H1 (cell line): ENCODE results near the gene TNFRSF14. TPM values are rescaled to one million over a fixed set of nuclear protein-coding genes. Genes with fewer than 3 reads are reported as not detected.

Experiments
- CTCF ChIA-PET: fragments of 300-600 bp; sonication (Branson Sonifier 250); formaldehyde crosslinking; loops from one replicate; lab custom pipeline; 2021; ENCODE audit not compliant: partially characterized antibody; lab: Charles Lee
- POLR2A ChIA-PET: fragments of 300-600 bp; sonication (Branson Sonifier 250); formaldehyde crosslinking; loops from one replicate; lab custom pipeline; 2021; ENCODE audit warnings: inconsistent platforms; ENCODE audit not compliant: partially characterized antibody; lab: Charles Lee
- DNase-seq, 2 experiments: peaks; one replicate each; pipeline versions ENCODE4 v3.0.0 to v3.0.0-alpha.2; 2010 to 2022; ENCODE audit warnings: low spot score in 2 of 2, low read depth in 1 of 2, mixed read lengths in 1 of 2
- FAIRE-seq: peaks from 2 replicates; lab custom pipeline; 2011; peaks lifted over from hg19 to GRCh38; lab: Jason Lieb, UNC
- H2AFZ ChIP-seq: 2 replicates; pipeline ENCODE4 v1.8.1; 2012; ENCODE audit warnings: low read length, inconsistent platforms
- H2AK5ac ChIP-seq: 2 replicates; pipeline ENCODE4 v1.6.1; 2013; ENCODE audit warnings: low read depth, low read length
- H2BK120ac ChIP-seq: replicated peaks from 2 replicates; pipeline ENCODE3; 2013; ENCODE audit warnings: low read depth, low read length, inconsistent platforms
- H2BK12ac ChIP-seq: 2 replicates; pipeline ENCODE4 v1.6.1; 2013; ENCODE audit warnings: low read depth, low read length
- H2BK15ac ChIP-seq: 2 replicates; pipeline ENCODE4 v1.6.1; 2013; ENCODE audit warnings: low read length
- H2BK20ac ChIP-seq: 2 replicates; pipeline ENCODE4 v1.6.1; 2013; ENCODE audit warnings: low read length
- H2BK5ac ChIP-seq: 2 replicates; pipeline ENCODE4 v1.6.1; 2013; ENCODE audit warnings: low read depth, low read length
- H3K14ac ChIP-seq: 2 replicates; pipeline ENCODE4 v1.6.1; 2013; ENCODE audit warnings: inconsistent platforms; ENCODE audit not compliant: insufficient read length
- H3K18ac ChIP-seq: 2 replicates; pipeline ENCODE4 v1.6.1; 2013; ENCODE audit warnings: low read length; ENCODE audit errors: extremely low read depth
- H3K23ac ChIP-seq: 2 replicates; pipeline ENCODE4 v1.6.1; 2013; ENCODE audit warnings: inconsistent platforms; ENCODE audit not compliant: insufficient read length
- H3K23me2 ChIP-seq: 2 replicates; pipeline ENCODE4 v1.6.1; 2013; ENCODE audit warnings: low read depth, low read length
- H3K27ac ChIP-seq: 2 replicates; pipeline ENCODE4 v1.6.1; 2011; ENCODE audit warnings: low read depth, low read length, inconsistent platforms
- H3K27me3 ChIP-seq, 4 experiments: replicated peaks in 1 of 4; 1 replicate in 1 of 4; 2 replicates in 3 of 4; pipeline versions ENCODE4 v1.6.1 to v1.8.1; 2011 to 2013; ENCODE audit warnings: low read length in 3 of 4, mild to moderate bottlenecking in 3 of 4, inconsistent platforms in 2 of 4, mixed read lengths in 2 of 4, moderate library complexity in 1 of 4; ENCODE audit not compliant: control insufficient read depth in 3 of 4, insufficient read depth in 3 of 4; ENCODE audit errors: extremely low read depth in 1 of 4
- H3K36me3 ChIP-seq, 4 experiments: 2 replicates each; pipeline versions ENCODE4 v1.6.1 to v1.8.1; 2011 to 2013; ENCODE audit warnings: mild to moderate bottlenecking in 4 of 4, low read length in 3 of 4, moderate library complexity in 2 of 4, control low read depth in 1 of 4, inconsistent platforms in 1 of 4; ENCODE audit not compliant: insufficient read depth in 4 of 4, control insufficient read depth in 2 of 4
- H3K4ac ChIP-seq: replicated peaks from 2 replicates; pipeline ENCODE3; 2013; ENCODE audit warnings: low read length, low read depth, mixed read lengths, inconsistent platforms; ENCODE audit not compliant: insufficient read length
- H3K4me1 ChIP-seq, 4 experiments: replicated peaks in 1 of 4; 1 replicate in 1 of 4; 2 replicates in 3 of 4; pipeline versions ENCODE4 v1.6.1 to v1.8.1; 2011 to 2013; ENCODE audit warnings: low read length in 3 of 4, inconsistent platforms in 2 of 4, mixed read lengths in 1 of 4; ENCODE audit not compliant: insufficient read depth in 4 of 4, control insufficient read depth in 3 of 4
- H3K4me2 ChIP-seq, 2 experiments: 2 replicates each; pipeline versions ENCODE4 v1.6.1 to v1.8.1; 2011 to 2013; ENCODE audit warnings: low read depth in 2 of 2, low read length in 2 of 2, control low read depth in 1 of 2, inconsistent platforms in 1 of 2, mild to moderate bottlenecking in 1 of 2; ENCODE audit not compliant: insufficient read depth in 1 of 2
- H3K4me3 ChIP-seq, 4 experiments: fragments of 200-600, 300-600 bp in 1 of 4; sonication (generic), shearing (Covaris generic), sonication (Bioruptor Twin) in 1 of 4; 2 replicates each; pipeline versions ENCODE4 v1.5.1 to v1.8.1; 2011 to 2016; ENCODE audit warnings: low read length in 4 of 4, low read depth in 3 of 4, control low read depth in 2 of 4, inconsistent platforms in 2 of 4, mild to moderate bottlenecking in 2 of 4, mixed read lengths in 1 of 4, moderate library complexity in 1 of 4; ENCODE audit not compliant: insufficient read depth in 2 of 4; ENCODE audit errors: extremely low read depth in 1 of 4
- H3K56ac ChIP-seq: replicated peaks from 2 replicates; pipeline ENCODE3; 2013; ENCODE audit warnings: low read depth, mild to moderate bottlenecking, mixed read lengths, low read length, inconsistent platforms; ENCODE audit not compliant: insufficient read length
- H3K79me1 ChIP-seq: 2 replicates; pipeline ENCODE4 v1.6.1; 2013; ENCODE audit warnings: low read depth, low read length, control low read depth
- H3K79me2 ChIP-seq, 2 experiments: 2 replicates each; pipeline versions ENCODE4 v1.6.1 to v1.8.1; 2012 to 2013; ENCODE audit warnings: low read length in 2 of 2, mild to moderate bottlenecking in 2 of 2, inconsistent platforms in 1 of 2; ENCODE audit not compliant: insufficient read depth in 2 of 2, control insufficient read depth in 1 of 2
- H3K9ac ChIP-seq, 4 experiments: replicated peaks in 1 of 4; 1 replicate in 1 of 4; 2 replicates in 3 of 4; pipeline versions ENCODE4 v1.6.1 to v1.8.1; 2011 to 2013; ENCODE audit warnings: low read depth in 3 of 4, low read length in 3 of 4, control low read depth in 2 of 4, mild to moderate bottlenecking in 2 of 4, moderate library complexity in 2 of 4, inconsistent platforms in 1 of 4; ENCODE audit errors: extremely low read depth in 1 of 4
- H3K9me3 ChIP-seq, 2 experiments: 2 replicates each; pipeline versions ENCODE4 v1.6.1 to v1.8.1; 2012 to 2013; ENCODE audit warnings: mild to moderate bottlenecking in 2 of 2, moderate library complexity in 2 of 2, control low read depth in 1 of 2, inconsistent platforms in 1 of 2, low read depth in 1 of 2, low read length in 1 of 2, mixed read lengths in 1 of 2; ENCODE audit not compliant: insufficient read depth in 2 of 2
- H4K20me1 ChIP-seq, 2 experiments: replicated peaks in 1 of 2; 2 replicates each; pipeline versions ENCODE3 to v1.8.1; 2011 to 2013; ENCODE audit warnings: inconsistent platforms in 2 of 2, low read length in 2 of 2, mild to moderate bottlenecking in 1 of 2; ENCODE audit not compliant: insufficient read depth in 2 of 2, control insufficient read depth in 1 of 2
- H4K5ac ChIP-seq: 2 replicates; pipeline ENCODE4 v1.6.1; 2013; ENCODE audit warnings: low read length, low read depth, mixed read lengths, inconsistent platforms; ENCODE audit not compliant: insufficient read length
- H4K8ac ChIP-seq: 2 replicates; pipeline ENCODE4 v1.8.0; 2013; ENCODE audit warnings: mild to moderate bottlenecking, moderate library complexity, low read length, inconsistent platforms; ENCODE audit not compliant: insufficient read depth; ENCODE audit errors: extremely low read depth
- H4K91ac ChIP-seq: replicated peaks from 2 replicates; pipeline ENCODE3; 2013; ENCODE audit warnings: low read length, mixed read lengths, inconsistent platforms; ENCODE audit not compliant: insufficient read length
- RXRA ChIP-seq: IDR thresholded peaks from 2 replicates; pipeline ENCODE4 v1.6.1; 2011; ENCODE audit warnings: low read depth, mild to moderate bottlenecking, low read length, moderate library complexity; ENCODE audit not compliant: insufficient read depth
- WGBS, 2 experiments: shearing (Covaris generic) in 1 of 2; methylation state at CpG; one replicate each; pipeline versions ENCODE4 v1.1.6 to v1.1.7; 2013 to 2015; ENCODE audit warnings: low lambda C conversion rate in 2 of 2, mixed read lengths in 2 of 2, inconsistent platforms in 1 of 2, low coverage in 1 of 2, missing lambda C conversion rate in 1 of 2; ENCODE audit not compliant: insufficient replicate concordance in 2 of 2, insufficient coverage in 1 of 2, insufficient read length in 1 of 2; ENCODE audit errors: extremely low coverage in 1 of 2, missing lambda C conversion rate in 1 of 2; 5-methylcytosine and 5-hydroxymethylcytosine counted together
- polyA plus RNA-seq, 7 experiments: library from polyadenylated mRNA; depleted of rRNA in 3 of 7; stranded (reverse) in 5 of 7; unstranded in 2 of 7; fragments of >200 nt in 5 of 7; fragments of 200-250 nt in 2 of 7; gene quantifications; 1 replicate in 5 of 7; 2 replicates in 1 of 7; 4 replicates in 1 of 7; pipeline versions ENCODE4 v1.2.1 to v1.2.3, GENCODE V29; 2011 to 2013; ENCODE audit warnings: missing spikeins in 2 of 7, mixed read lengths in 2 of 7
- total RNA-seq: library from RNA; stranded (reverse); fragmentation: NEBNext Ultra II Directional; extraction: Animal tissue kit (Norgen Biotek cat#: 25700); gene quantifications from 2 replicates; pipeline ENCODE4 v1.2.1, GENCODE V29; 2021
- TF ChIP-seq, protein P1 (sequence below): IDR thresholded peaks from 2 replicates; pipeline ENCODE4 v1.6.1; 2011; ENCODE audit warnings: low read length, improper control_type of control experiment

Gene TNFRSF14
- total and polyA plus RNA-seq, 2 of the 8 experiments (the other 6 are each of a cell fraction or from before 2014, with no cell fraction given): 0.36 to 0.50 TPM

DNA sequence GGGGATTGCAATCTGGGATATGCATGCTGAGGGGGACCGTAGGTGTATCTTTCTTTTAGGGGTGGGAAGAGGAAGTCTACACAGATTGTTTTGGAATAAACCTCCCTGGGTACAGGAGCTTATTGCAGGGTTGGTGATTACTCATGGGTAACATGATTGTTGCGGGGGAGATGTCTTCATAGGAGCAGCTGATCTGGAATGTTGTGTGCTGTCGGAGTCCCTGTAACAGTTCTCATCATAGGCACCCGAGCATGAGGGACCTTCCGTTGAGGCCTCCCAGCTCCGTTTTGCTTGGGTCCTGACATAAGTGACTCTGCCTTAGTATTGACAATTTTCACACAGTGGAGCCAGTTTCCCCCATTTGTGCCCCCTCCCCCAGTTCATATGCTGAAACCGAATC is 26.2 kb downstream of the TNFRSF14 start:
- no peak overlapping the region for H2BK20ac ChIP-seq
- no peak overlapping the region for H2BK120ac ChIP-seq
- no peak overlapping the region for H2AFZ ChIP-seq
- peaks cover 10% of the 10 kb centered on the region for H3K23me2 ChIP-seq
- CTCF ChIA-PET: interaction anchor here (1.0 to 4.5 kb wide), 5 partner anchors 21 to 200 kb away, joined by 3 to 24 read pairs (median 3); partner anchors contain the start of gene TNFRSF14
- H3K79me2 ChIP-seq: no peaks in the 10 kb centered on the region
- no peaks in the 10 kb centered on the region for H3K9me3 ChIP-seq
- H2BK12ac ChIP-seq: no peak overlapping the region
- TF ChIP-seq, protein P1, sequence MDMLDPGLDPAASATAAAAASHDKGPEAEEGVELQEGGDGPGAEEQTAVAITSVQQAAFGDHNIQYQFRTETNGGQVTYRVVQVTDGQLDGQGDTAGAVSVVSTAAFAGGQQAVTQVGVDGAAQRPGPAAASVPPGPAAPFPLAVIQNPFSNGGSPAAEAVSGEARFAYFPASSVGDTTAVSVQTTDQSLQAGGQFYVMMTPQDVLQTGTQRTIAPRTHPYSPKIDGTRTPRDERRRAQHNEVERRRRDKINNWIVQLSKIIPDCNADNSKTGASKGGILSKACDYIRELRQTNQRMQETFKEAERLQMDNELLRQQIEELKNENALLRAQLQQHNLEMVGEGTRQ: no peak
- no peak for TF ChIP-seq RXRA
- DNase-seq (no peak), FAIRE-seq (no peak)
- H2AK5ac ChIP-seq: no peak overlapping the region
- H4K20me1 ChIP-seq: no peaks in the 10 kb centered on the region
- H3K14ac ChIP-seq: no peak overlapping the region
- no peak overlapping the region for H3K4me2 ChIP-seq
- POLR2A ChIA-PET: interaction anchor here (0.6 to 1.6 kb wide), 3 partner anchors 11 to 903 kb away, joined by 3 read pairs; no protein-coding TSS in a partner anchor
- H3K9ac ChIP-seq: no peak overlapping the region
- H4K91ac ChIP-seq: no peak overlapping the region
- H3K4me1 ChIP-seq: peaks cover 0 to 24% (median 9%) of the 10 kb centered on the region in 4 experiments; a peak in 4 of 7 replicates
- H3K27me3 ChIP-seq: no peaks in the 10 kb centered on the region
- H3K23ac ChIP-seq: no peak overlapping the region
- H3K27ac ChIP-seq: no peak overlapping the region
- H3K18ac ChIP-seq: no peak overlapping the region
- no peak overlapping the region for H4K8ac ChIP-seq
- H3K4me3 ChIP-seq: no peak overlapping the region
- H3K4ac ChIP-seq: no peak overlapping the region
- H4K5ac ChIP-seq: no peak overlapping the region
- H3K36me3 ChIP-seq: no peaks in the 10 kb centered on the region
- H3K56ac ChIP-seq: no peak overlapping the region
- H2BK15ac ChIP-seq: no peak overlapping the region
- H3K79me1 ChIP-seq: no peaks in the 10 kb centered on the region; the same call in 1 of the 2 replicates
- WGBS, 2 experiments: 85% methylated on average over 7 of the region's 7 CpGs; no CpG with 5 or more reads in 1 of the 2 experiments
- no peak overlapping the region for H2BK5ac ChIP-seq
